GM12872 (cell line): ENCODE data around the gene KRIT1.

Source experiments
- TF ChIP-seq, protein P1 (sequence below): IDR thresholded peaks from 3 replicates; pipeline ENCODE4 v1.5.1; 2011; ENCODE audit warnings: low read depth, mild to moderate bottlenecking, low read length, moderate library complexity; ENCODE audit not compliant: insufficient read depth

The KRIT1 gene

GRCh38 chr7:92158660-92159575 is 86.8 kb downstream of the KRIT1 start:
- TF ChIP-seq, protein P1, sequence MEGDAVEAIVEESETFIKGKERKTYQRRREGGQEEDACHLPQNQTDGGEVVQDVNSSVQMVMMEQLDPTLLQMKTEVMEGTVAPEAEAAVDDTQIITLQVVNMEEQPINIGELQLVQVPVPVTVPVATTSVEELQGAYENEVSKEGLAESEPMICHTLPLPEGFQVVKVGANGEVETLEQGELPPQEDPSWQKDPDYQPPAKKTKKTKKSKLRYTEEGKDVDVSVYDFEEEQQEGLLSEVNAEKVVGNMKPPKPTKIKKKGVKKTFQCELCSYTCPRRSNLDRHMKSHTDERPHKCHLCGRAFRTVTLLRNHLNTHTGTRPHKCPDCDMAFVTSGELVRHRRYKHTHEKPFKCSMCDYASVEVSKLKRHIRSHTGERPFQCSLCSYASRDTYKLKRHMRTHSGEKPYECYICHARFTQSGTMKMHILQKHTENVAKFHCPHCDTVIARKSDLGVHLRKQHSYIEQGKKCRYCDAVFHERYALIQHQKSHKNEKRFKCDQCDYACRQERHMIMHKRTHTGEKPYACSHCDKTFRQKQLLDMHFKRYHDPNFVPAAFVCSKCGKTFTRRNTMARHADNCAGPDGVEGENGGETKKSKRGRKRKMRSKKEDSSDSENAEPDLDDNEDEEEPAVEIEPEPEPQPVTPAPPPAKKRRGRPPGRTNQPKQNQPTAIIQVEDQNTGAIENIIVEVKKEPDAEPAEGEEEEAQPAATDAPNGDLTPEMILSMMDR: no peak

DNA sequence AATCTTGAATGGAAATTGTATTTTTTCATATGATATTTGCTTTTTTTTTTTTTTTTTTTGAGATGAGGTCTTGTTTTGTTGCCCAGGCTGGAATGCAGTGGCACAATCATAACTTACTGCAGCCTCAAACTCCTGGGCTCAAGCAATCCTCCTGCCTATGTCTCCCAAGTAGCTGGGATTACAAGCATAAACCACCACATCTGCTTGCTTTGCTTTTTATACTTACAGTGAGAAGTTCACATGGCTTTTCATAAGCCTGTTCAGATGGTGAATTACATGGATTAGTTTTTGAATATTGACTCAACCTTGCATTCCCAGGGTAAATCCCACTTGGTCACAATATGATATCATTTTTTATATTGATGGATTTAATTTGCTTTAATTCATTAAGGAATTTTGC is 88.7 kb downstream of the KRIT1 start:
- TF ChIP-seq, protein P1: no peak

DNA sequence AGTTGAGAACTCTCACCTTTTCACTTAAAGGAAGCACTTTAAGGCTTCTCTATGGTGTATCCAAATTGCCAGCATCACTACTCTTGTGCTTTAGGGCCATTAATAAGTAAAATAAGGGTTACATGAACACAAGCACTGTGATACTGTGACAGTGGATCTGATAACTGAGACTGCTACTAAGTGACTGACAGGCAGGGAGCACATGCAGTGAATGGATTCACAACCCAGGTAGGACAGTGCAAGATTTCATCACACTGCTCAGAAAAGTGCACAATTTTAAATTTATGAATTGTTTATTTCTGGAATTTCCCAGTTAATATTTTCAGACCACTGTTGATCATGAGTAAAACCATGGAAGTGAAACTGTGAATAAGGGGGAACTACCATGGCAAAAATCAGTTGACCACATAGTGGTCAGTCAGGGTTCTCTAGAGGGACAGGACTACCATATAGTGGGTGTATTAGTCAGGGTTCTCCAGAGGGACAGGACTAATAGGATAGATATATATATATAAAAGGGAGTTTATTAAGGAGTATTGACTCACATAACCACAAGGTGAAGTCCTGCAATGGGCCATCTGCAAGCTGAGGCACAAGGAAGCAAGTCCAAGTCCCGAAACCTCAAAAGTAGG is 90.5 kb downstream of the KRIT1 start:
- TF ChIP-seq, protein P1: no peak

- TF ChIP-seq, protein P1: no peak
Observed at GRCh38 chr7:92150450-92151017, 95.2 kb downstream of the KRIT1 start.

GRCh38 chr7:92149736-92150239 is 95.9 kb downstream of the KRIT1 start:
- TF ChIP-seq, protein P1: no peak
